Breast epithelium (tissue), 4 donors: Measurements from ENCODE around the gene C1orf105. TPM values are rescaled to one million over a fixed set of nuclear protein-coding genes. Genes with fewer than 3 reads are reported as not detected.

Experiments used
- DNase-seq, 2 donors: peaks; one replicate each; pipeline ENCODE4 v3.0.0-alpha.2; 2019; ENCODE audit warnings: low spot score in 2 of 2
- H3K27ac ChIP-seq, 2 donors: fragments of 200-600 bp; sonication (generic) in 1 of 2; one replicate each; pipeline ENCODE4 v1.5.1; 2016 to 2019; ENCODE audit warnings: mild to moderate bottlenecking in 1 of 2
- H3K27me3 ChIP-seq, 2 donors: fragments of 200-600 bp; sonication (generic) in 1 of 2; one replicate each; pipeline versions ENCODE4 v1.5.1 to v1.6.0; 2017 to 2019; ENCODE audit warnings: control low read depth in 1 of 2, mild to moderate bottlenecking in 1 of 2
- H3K36me3 ChIP-seq: fragments of 200-600 bp; one replicate; pipeline ENCODE4 v1.5.1; 2019
- H3K4me1 ChIP-seq, 2 donors: fragments of 200-600 bp; sonication (generic); one replicate each; pipeline ENCODE4 v1.5.1; 2016 to 2019; ENCODE audit warnings: control low read depth in 1 of 2
- H3K4me3 ChIP-seq, 3 donors: fragments of 200-600 bp; sonication (generic); 1 replicate in 2 of 3; 2 replicates in 1 of 3; pipeline ENCODE4 v1.5.1; 2016 to 2019; ENCODE audit warnings: mild to moderate bottlenecking in 3 of 3, moderate library complexity in 2 of 3
- H3K9me3 ChIP-seq, 2 donors: fragments of 200-600 bp; sonication (generic) in 1 of 2; one replicate each; pipeline ENCODE4 v1.5.1; 2016 to 2019; ENCODE audit warnings: control low read depth in 1 of 2
- CTCF ChIP-seq, 3 donors: fragments of 450-650 bp; IDR thresholded peaks; one replicate each; pipeline ENCODE4 v1.5.1; 2016 to 2017; ENCODE audit warnings: antibody characterized with exemption in 3 of 3, mild to moderate bottlenecking in 3 of 3, moderate library complexity in 3 of 3
- POLR2A ChIP-seq: fragments of 450-650 bp; IDR thresholded peaks from one replicate; pipeline ENCODE4 v1.6.1; 2016; ENCODE audit warnings: antibody characterized with exemption, mild to moderate bottlenecking, moderate library complexity
- POLR2AphosphoS5 ChIP-seq, 3 donors: sonication (generic); formaldehyde crosslinking; IDR thresholded peaks; one replicate each; pipeline ENCODE4 v1.6.1; 2017; ENCODE audit warnings: antibody characterized with exemption in 3 of 3
- intact Hi-C: fragments of 100-400 bp; cut with DNase I; formaldehyde crosslinking; loops from one replicate; pipeline ENCODE4 v1.15.1; 2023; ENCODE audit warnings: low total_unique reads
- total RNA-seq, 3 donors: library from RNA; depleted of rRNA; stranded (reverse); fragments of >200 nt; gene quantifications; one replicate each; pipeline ENCODE4 v1.1.0, GENCODE V29; 2016

Gene C1orf105
- total RNA-seq, 3 donors from 2014 or later: not detected

GRCh38 chr1:172404121-172404520 lies 16.4 kb upstream of the C1orf105 start:
- H3K4me3 ChIP-seq: no peak overlapping the region
- no peaks in the 10 kb centered on the region for H3K9me3 ChIP-seq
- no peaks in the 10 kb centered on the region for H3K27me3 ChIP-seq
- no peak overlapping the region for H3K27ac ChIP-seq
- H3K4me1 ChIP-seq: no peaks in the 10 kb centered on the region
- H3K36me3 ChIP-seq: no peaks in the 10 kb centered on the region
- intact Hi-C loops: no loop called here
- TF ChIP-seq CTCF (IDR thresholded peaks at IDR 0.05) (no peak), POLR2A (no peak), POLR2AphosphoS5 (IDR thresholded peaks at IDR 0.05) (no peak)
- no peak for DNase-seq

- Histone ChIP-seq H3K36me3 (no peaks in the 10 kb centered on the region), H3K9me3 (no peaks in the 10 kb centered on the region), H3K4me1 (no peaks in the 10 kb centered on the region), H3K27ac (no peak overlapping the region), H3K4me3 (no peak overlapping the region), H3K27me3 (no peaks in the 10 kb centered on the region)
- TF ChIP-seq POLR2AphosphoS5 (IDR thresholded peaks at IDR 0.05): no peak
- TF ChIP-seq POLR2A: no peak
- TF ChIP-seq CTCF (IDR thresholded peaks at IDR 0.05): no peak
- DNase-seq: no peak
- intact Hi-C loops: no loop called here
These were observed 14.6 kb upstream of the C1orf105 start for GRCh38 chr1:172405912-172406311.

- H3K27ac ChIP-seq: no peak overlapping the region
- DNase-seq: no peak
These were observed 13.5 kb upstream of the C1orf105 start for GRCh38 chr1:172406968-172407367.

GRCh38 chr1:172408958-172409357 lies 11.5 kb upstream of the C1orf105 start:
- intact Hi-C loops: no loop called here

More at GRCh38 chr1:172406968-172407367, 13.5 kb upstream of the C1orf105 start:
- Histone ChIP-seq H3K36me3 (no peaks in the 10 kb centered on the region), H3K4me1 (no peaks in the 10 kb centered on the region), H3K27me3 (no peaks in the 10 kb centered on the region), H3K9me3 (no peaks in the 10 kb centered on the region), H3K4me3 (no peak overlapping the region)
- intact Hi-C loops: no loop called here
- TF ChIP-seq CTCF (IDR thresholded peaks at IDR 0.05) (no peak), POLR2A (no peak), POLR2AphosphoS5 (IDR thresholded peaks at IDR 0.05) (no peak)

GRCh38 chr1:172410027-172410426 lies 10.5 kb upstream of the C1orf105 start:
- Histone ChIP-seq H3K4me1 (no peaks in the 10 kb centered on the region), H3K27ac (no peak overlapping the region), H3K9me3 (no peaks in the 10 kb centered on the region), H3K27me3 (no peaks in the 10 kb centered on the region), H3K36me3 (no peaks in the 10 kb centered on the region), H3K4me3 (no peak overlapping the region)
- no peak for TF ChIP-seq POLR2A
- TF ChIP-seq CTCF (IDR thresholded peaks at IDR 0.05): no peak
- no peak for TF ChIP-seq POLR2AphosphoS5 (IDR thresholded peaks at IDR 0.05)
- no peak for DNase-seq
- intact Hi-C loops: no loop called here

More at GRCh38 chr1:172408958-172409357, 11.5 kb upstream of the C1orf105 start:
- Histone ChIP-seq H3K27me3 (no peaks in the 10 kb centered on the region), H3K4me1 (no peaks in the 10 kb centered on the region), H3K4me3 (no peak overlapping the region), H3K36me3 (no peaks in the 10 kb centered on the region), H3K9me3 (no peaks in the 10 kb centered on the region), H3K27ac (no peak overlapping the region)
- TF ChIP-seq CTCF (IDR thresholded peaks at IDR 0.05) (no peak), POLR2A (no peak), POLR2AphosphoS5 (IDR thresholded peaks at IDR 0.05) (no peak)
- no peak for DNase-seq
